CD8-positive, alpha-beta memory T cell (primary cell): ENCODE measurements around the gene ZDHHC24. TPM values are rescaled to one million over a fixed set of nuclear protein-coding genes. Genes with fewer than 3 reads are reported as not detected.
"Not testable (repeated sequence)": the region's sequence is repeated elsewhere in the genome, so short reads cannot be mapped to it uniquely, and the experiment has no call there.

Source experiments
- CTCF ChIA-PET: fragments of 350-600 bp; sonication (Branson Sonifier 250); formaldehyde crosslinking; loops from one replicate; lab custom pipeline; 2021; ENCODE audit warnings: antibody characterized with exemption; lab: Charles Lee
- POLR2A ChIA-PET: fragments of 350-600 bp; sonication (Branson Sonifier 250); formaldehyde crosslinking; loops from one replicate; lab custom pipeline; 2021; ENCODE audit warnings: antibody characterized with exemption; lab: Charles Lee
- DNase-seq, 5 donors: peaks; one replicate each; pipeline versions ENCODE4 v3.0.0 to v3.0.0-alpha.2; 2020 to 2022; ENCODE audit warnings: mixed read lengths in 1 of 5
- H3K27ac ChIP-seq: one replicate; pipeline ENCODE4 v1.7.0; 2013; ENCODE audit warnings: low read depth, mild to moderate bottlenecking, low read length, moderate library complexity
- H3K27me3 ChIP-seq: 2 replicates; pipeline ENCODE4 v1.7.0; 2013; ENCODE audit warnings: low read length, mild to moderate bottlenecking; ENCODE audit not compliant: insufficient read depth, poor library complexity, severe bottlenecking
- H3K36me3 ChIP-seq: 2 replicates; pipeline ENCODE4 v1.7.0; 2013; ENCODE audit warnings: mild to moderate bottlenecking, low read length, moderate library complexity; ENCODE audit not compliant: insufficient read depth
- H3K4me1 ChIP-seq: 2 replicates; pipeline ENCODE4 v1.7.0; 2013; ENCODE audit warnings: mild to moderate bottlenecking, low read length, moderate library complexity; ENCODE audit not compliant: insufficient read depth
- H3K4me3 ChIP-seq: 2 replicates; pipeline ENCODE4 v1.7.0; 2013; ENCODE audit warnings: mild to moderate bottlenecking, low read length
- H3K9me3 ChIP-seq: 2 replicates; pipeline ENCODE4 v1.7.0; 2013; ENCODE audit warnings: mild to moderate bottlenecking, low read length
- H3K27ac Mint-ChIP-seq, 8 donors: one replicate each; pipeline ENCODE4 v1.8.0; 2020 to 2021; ENCODE audit warnings: mixed read lengths in 8 of 8, mild to moderate bottlenecking in 6 of 8, inconsistent platforms in 3 of 8, moderate library complexity in 3 of 8
- H3K27me3 Mint-ChIP-seq, 2 donors: one replicate each; pipeline ENCODE4 v1.8.0; 2020 to 2021; ENCODE audit warnings: mixed read lengths in 2 of 2, mild to moderate bottlenecking in 1 of 2, moderate library complexity in 1 of 2
- H3K36me3 Mint-ChIP-seq, 3 donors: one replicate each; pipeline ENCODE4 v1.8.0; 2020 to 2021; ENCODE audit warnings: mixed read lengths in 3 of 3, inconsistent platforms in 1 of 3, mild to moderate bottlenecking in 1 of 3
- H3K4me1 Mint-ChIP-seq, 3 donors: one replicate each; pipeline ENCODE4 v1.8.0; 2020 to 2021; ENCODE audit warnings: mixed read lengths in 3 of 3, inconsistent platforms in 1 of 3, mild to moderate bottlenecking in 1 of 3
- H3K4me3 Mint-ChIP-seq, 7 donors: one replicate each; pipeline ENCODE4 v1.8.0; 2020 to 2021; ENCODE audit warnings: mixed read lengths in 7 of 7, mild to moderate bottlenecking in 6 of 7, moderate library complexity in 4 of 7, inconsistent platforms in 2 of 7
- H3K9me3 Mint-ChIP-seq, 5 donors: one replicate each; pipeline ENCODE4 v1.8.0; 2020 to 2022; ENCODE audit warnings: mixed read lengths in 5 of 5, mild to moderate bottlenecking in 3 of 5, moderate library complexity in 2 of 5, inconsistent platforms in 1 of 5
- polyA plus RNA-seq: library from polyadenylated mRNA; unstranded; fragments of 300-500 nt; fragmentation: Illumina TruSeq; gene quantifications from one replicate; pipeline ENCODE4 v1.2.3, GENCODE V29; 2021
- total RNA-seq, 2 experiments: library from RNA; stranded (reverse); gene quantifications; one replicate each; pipeline ENCODE4 v1.2.3, GENCODE V29; 2021

The ZDHHC24 gene
- total and polyA plus RNA-seq, 3 experiments from 2014 or later: 16.6 to 21.5 (median 17.1) TPM

DNA sequence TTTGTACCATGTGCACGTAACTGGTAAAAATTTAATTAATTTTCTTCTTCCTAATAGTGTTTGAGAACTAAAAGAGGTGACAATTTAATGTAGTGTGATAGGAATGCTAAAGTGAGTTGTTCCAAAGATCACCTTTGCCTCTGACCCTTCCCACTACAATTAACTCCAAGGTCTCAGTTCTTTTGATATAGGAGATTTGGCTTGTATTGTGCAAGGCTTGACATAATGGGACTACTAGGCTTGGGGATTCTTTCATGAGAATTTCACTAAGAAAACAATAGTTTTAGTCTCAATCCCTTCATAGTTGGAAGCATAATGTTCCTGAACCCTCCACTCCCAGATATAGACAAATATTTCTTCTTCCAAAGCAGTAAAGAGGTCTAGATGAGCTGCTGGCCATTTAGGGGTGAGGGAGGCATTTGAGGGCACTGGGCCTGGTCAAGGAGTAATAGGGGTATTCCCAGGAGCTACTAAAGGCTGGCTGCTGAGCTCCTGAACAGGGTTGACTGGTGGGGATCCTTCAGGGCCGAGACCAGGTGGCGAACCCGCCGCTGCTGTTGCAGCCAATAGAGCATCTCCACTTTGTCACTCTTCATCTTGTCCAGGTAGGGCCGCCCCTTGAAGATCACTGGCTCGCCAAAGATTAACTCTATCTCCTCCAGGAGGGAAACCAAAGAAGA lies 44.3 kb upstream of the ZDHHC24 start:
- Mint-ChIP-seq H3K4me3 (peak overlapping the region in 1 of 7 donors; percentile 65), H3K4me1 (peaks cover 23 to 25% (median 24%) of the 10 kb centered on the region in 3 donors), H3K36me3 (peaks cover 0 to 7% (median 0%) of the 10 kb centered on the region in 3 donors), H3K27ac (peak overlapping the region in 4 of 8 donors; percentile 11 to 78 (median 36)), H3K27me3 (peaks cover 0 to 3% of the 10 kb centered on the region in 2 donors), H3K9me3 (no peaks in the 10 kb centered on the region)
- POLR2A ChIA-PET: interaction anchor here (0.6 to 1.3 kb wide), 4 partner anchors 46 to 681 kb away, joined by 3 to 4 read pairs (median 3); partner anchors contain the start of gene PELI3
- CTCF ChIA-PET: interaction anchor here (1.1 to 3.2 kb wide), 4 partner anchors 11 to 151 kb away, joined by 3 to 21 read pairs (median 4); partner anchors contain the start of genes MRPL11, RBM14 and RBM4B
- no peak overlapping the region for H3K4me3 ChIP-seq
- no peak overlapping the region for H3K27ac ChIP-seq
- no peaks in the 10 kb centered on the region for H3K36me3 ChIP-seq
- no peaks in the 10 kb centered on the region for H3K27me3 ChIP-seq
- H3K9me3 ChIP-seq: no peaks in the 10 kb centered on the region
- no peak for DNase-seq
- peaks cover 22% of the 10 kb centered on the region for H3K4me1 ChIP-seq

DNA sequence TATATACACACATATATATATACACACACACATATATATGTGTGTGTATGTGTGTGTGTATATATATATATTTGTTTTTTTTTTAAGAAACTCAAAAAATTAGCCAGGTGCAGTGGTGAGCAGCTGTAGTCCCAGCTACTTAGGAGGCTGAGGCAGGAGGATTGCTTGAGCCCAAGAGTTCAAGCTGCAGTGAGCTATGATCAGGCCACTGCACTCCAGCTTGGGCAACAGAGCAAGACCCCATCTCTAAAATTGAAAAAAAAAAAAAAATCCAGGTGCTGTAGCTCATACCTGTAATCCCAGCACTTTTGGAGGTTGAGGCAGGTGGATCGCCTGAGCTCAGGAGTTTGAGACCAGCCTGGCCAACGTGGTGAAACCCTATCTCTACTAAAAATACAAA lies 43.5 kb upstream of the ZDHHC24 start:
- H3K9me3 ChIP-seq, H3K27me3 ChIP-seq, H3K4me3 Mint-ChIP-seq, H3K9me3 Mint-ChIP-seq, H3K36me3 Mint-ChIP-seq, DNase-seq, H3K4me3 ChIP-seq, H3K36me3 ChIP-seq, H3K27ac ChIP-seq, H3K27me3 Mint-ChIP-seq: not testable (repeated sequence)
- ChIA-PET POLR2A (interaction anchor here (0.6 kb wide), 2 partner anchors 147 to 682 kb away, joined by 3 read pairs; no protein-coding TSS in a partner anchor), CTCF (interaction anchor here (1.1 kb wide), 1 partner anchor 10 kb away, joined by 3 read pairs; no protein-coding TSS in a partner anchor)
- H3K27ac Mint-ChIP-seq: peak overlapping the region in 1 of 8 donors; percentile 24
- peaks cover 17 to 20% (median 17%) of the 10 kb centered on the region in 3 donors for H3K4me1 Mint-ChIP-seq
- peaks cover 14% of the 10 kb centered on the region for H3K4me1 ChIP-seq

DNA sequence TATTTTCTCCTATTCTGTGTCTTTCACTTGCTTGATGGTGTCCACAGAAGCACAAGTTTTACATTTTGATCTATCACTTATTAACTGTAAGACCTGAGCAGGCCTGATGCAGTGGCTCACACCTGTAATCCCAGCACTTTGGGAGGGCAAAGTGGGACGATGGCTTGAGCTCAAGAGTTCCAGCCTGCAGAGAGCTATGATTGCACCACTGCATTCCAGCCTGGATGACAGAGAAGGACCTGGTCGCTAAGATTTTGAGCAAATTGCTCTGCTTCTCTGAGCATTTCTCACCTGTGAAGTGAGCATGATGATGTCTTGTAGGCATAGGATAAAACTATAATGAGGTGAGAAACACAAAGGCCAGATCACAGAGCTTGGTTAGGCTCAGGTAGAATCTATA lies 40.3 kb upstream of the ZDHHC24 start:
- H3K4me1 Mint-ChIP-seq: no peaks in the 10 kb centered on the region
- H3K27me3 ChIP-seq: no peaks in the 10 kb centered on the region
- peaks cover 2 to 9% (median 4%) of the 10 kb centered on the region in 5 donors for H3K9me3 Mint-ChIP-seq
- peaks cover 0 to 3% of the 10 kb centered on the region in 2 donors for H3K27me3 Mint-ChIP-seq
- H3K9me3 ChIP-seq: no peaks in the 10 kb centered on the region
- H3K36me3 ChIP-seq: no peaks in the 10 kb centered on the region
- H3K27ac ChIP-seq: no peak overlapping the region
- peak overlapping the region in 1 of 8 donors; percentile 52 for H3K27ac Mint-ChIP-seq
- H3K4me1 ChIP-seq: no peaks in the 10 kb centered on the region
- H3K4me3 ChIP-seq: no peak overlapping the region
- CTCF ChIA-PET: interaction anchor here (1.8 kb wide), 1 partner anchor 92 kb away, joined by 10 read pairs; the partner anchor contains the start of gene RBM4B
- H3K36me3 Mint-ChIP-seq: no peaks in the 10 kb centered on the region
- POLR2A ChIA-PET: no interaction called here
- no peak for DNase-seq
- no peak overlapping the region for H3K4me3 Mint-ChIP-seq

DNA sequence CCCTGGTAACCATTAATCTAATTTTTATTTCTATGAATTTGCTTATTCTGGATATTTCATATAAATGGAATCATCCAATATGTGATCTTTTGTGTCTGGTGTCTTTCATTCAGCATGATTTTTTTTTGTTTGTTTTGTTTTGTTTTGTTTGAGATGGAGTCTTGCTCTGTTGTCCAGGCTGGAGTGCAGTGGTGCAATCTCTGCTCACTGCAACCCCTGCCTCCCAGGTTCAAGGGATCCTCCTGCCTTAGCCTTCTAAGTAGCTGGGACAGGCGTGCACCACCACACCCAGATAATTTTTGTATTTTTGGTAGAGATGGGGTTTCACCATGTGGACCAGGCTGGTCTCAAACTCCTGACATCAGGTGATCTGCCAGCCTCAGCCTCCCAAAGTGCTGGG lies 39.6 kb upstream of the ZDHHC24 start:
- H3K4me1 ChIP-seq, H3K36me3 Mint-ChIP-seq, POLR2A ChIA-PET, H3K36me3 ChIP-seq, H3K4me3 ChIP-seq, H3K4me3 Mint-ChIP-seq, DNase-seq, H3K27ac ChIP-seq, H3K9me3 Mint-ChIP-seq, H3K27me3 Mint-ChIP-seq, H3K4me1 Mint-ChIP-seq, H3K27me3 ChIP-seq, H3K9me3 ChIP-seq: not testable (repeated sequence)
- CTCF ChIA-PET: interaction anchor here (1.8 kb wide), 1 partner anchor 93 kb away, joined by 10 read pairs; the partner anchor contains the start of gene RBM4B
- peak overlapping the region in 2 of 8 donors; percentile 3 to 23 for H3K27ac Mint-ChIP-seq

DNA sequence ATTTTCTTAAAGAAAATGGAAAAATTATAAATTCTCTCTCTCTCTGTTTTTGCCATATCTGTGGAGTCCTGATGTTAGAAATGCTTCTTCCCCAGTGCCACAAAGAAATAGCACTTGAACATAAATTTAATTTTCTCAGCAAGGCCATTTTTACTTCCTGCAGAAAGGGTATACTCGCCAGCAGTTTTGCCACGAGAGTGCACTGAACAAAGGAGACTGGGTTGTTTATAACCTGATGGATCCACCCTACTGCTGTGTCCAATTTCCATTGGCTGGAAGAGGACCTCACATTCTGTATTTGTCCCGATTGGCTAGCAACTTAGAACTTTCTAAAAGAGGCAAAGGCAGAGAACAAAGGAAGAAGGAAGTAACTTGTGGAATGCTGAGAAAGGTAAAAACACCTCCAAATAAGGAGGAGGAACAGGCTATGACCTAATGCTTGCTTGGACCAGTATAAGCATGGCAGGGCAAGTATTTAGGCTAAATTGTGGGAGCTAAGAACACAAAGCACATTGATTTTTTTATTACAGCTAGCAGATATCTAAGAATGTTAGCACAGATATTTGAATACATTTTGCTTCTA lies 36.8 kb upstream of the ZDHHC24 start:
- H3K36me3 Mint-ChIP-seq, H3K4me1 ChIP-seq, H3K4me3 ChIP-seq, H3K27me3 Mint-ChIP-seq, DNase-seq, H3K9me3 ChIP-seq, H3K4me3 Mint-ChIP-seq, H3K27ac Mint-ChIP-seq, H3K36me3 ChIP-seq, H3K27me3 ChIP-seq, H3K9me3 Mint-ChIP-seq, H3K27ac ChIP-seq, POLR2A ChIA-PET: not testable (repeated sequence)
- H3K4me1 Mint-ChIP-seq: peaks cover 9 to 11% (median 10%) of the 10 kb centered on the region in 3 donors
- CTCF ChIA-PET: interaction anchor here (6.4 kb wide), 1 partner anchor 97 kb away, joined by 135 read pairs; the partner anchor contains the start of gene RBM4B

DNA sequence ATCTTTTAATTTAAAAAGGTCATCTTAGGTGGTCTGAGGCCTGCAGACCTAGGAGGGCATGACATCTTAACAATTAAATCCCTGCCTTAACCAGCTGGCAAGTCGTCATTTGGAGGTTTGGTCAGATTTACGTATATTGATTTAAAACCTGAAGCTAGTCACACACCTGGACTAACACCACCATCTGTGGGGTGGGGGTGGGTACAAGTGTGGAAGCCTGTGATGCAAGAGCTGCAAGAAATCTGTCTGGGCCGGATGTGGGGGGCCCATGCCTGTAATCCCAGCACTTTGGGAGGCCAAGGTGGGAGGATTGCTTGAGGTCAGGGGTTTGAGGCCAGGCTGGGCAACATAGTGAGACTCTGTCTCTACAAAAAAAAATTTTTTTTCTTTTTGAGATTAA lies 35.4 kb upstream of the ZDHHC24 start:
- DNase-seq: no peak
- Mint-ChIP-seq H3K36me3 (no peaks in the 10 kb centered on the region), H3K27me3 (peaks cover 1 to 6% of the 10 kb centered on the region in 2 donors), H3K27ac (no peak overlapping the region), H3K4me1 (peaks cover 9 to 11% (median 10%) of the 10 kb centered on the region in 3 donors), H3K9me3 (peaks cover 2 to 9% (median 4%) of the 10 kb centered on the region in 5 donors), H3K4me3 (no peak overlapping the region)
- Histone ChIP-seq H3K4me1 (peaks cover 3% of the 10 kb centered on the region), H3K27ac (no peak overlapping the region), H3K4me3 (no peak overlapping the region), H3K27me3 (no peaks in the 10 kb centered on the region), H3K36me3 (no peaks in the 10 kb centered on the region), H3K9me3 (no peaks in the 10 kb centered on the region)
- CTCF ChIA-PET: interaction anchor here (1.1 to 6.4 kb wide), 4 partner anchors 11 to 173 kb away, joined by 3 to 135 read pairs (median 4); partner anchors contain the start of genes CCDC87 and RBM4B
- POLR2A ChIA-PET: interaction anchor here (0.5 to 1.5 kb wide), 2 partner anchors 96 to 115 kb away, joined by 4 to 7 read pairs; partner anchors contain the start of genes PELI3 and RBM4B

DNA sequence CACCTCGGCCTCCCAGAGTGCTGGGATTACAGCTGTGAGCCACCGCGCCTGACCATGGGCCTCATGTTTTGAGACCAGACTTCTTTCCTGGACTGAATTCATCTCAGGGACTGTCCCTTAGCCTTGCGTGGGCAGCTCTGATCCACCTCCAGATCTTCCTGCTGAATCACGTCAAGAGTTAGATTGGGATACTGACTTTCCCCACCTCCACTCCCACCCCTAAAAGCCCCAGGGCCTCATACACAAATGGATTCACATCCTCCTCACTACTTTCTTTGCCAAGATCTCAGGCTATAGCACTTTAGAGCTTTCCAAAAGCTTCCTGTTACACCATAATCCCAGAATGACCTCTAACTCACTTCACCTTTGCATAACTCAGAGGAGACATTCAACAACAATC lies 35.0 kb upstream of the ZDHHC24 start:
- H3K27me3 ChIP-seq: no peaks in the 10 kb centered on the region
- no peak for DNase-seq
- Mint-ChIP-seq H3K9me3 (peaks cover 2 to 9% (median 4%) of the 10 kb centered on the region in 5 donors), H3K36me3 (no peaks in the 10 kb centered on the region), H3K4me1 (peaks cover 9 to 11% (median 10%) of the 10 kb centered on the region in 3 donors), H3K27ac (no peak overlapping the region), H3K27me3 (peaks cover 1 to 9% of the 10 kb centered on the region in 2 donors), H3K4me3 (no peak overlapping the region)
- H3K36me3 ChIP-seq: no peaks in the 10 kb centered on the region
- H3K9me3 ChIP-seq: no peaks in the 10 kb centered on the region
- H3K4me1 ChIP-seq: peaks cover 3% of the 10 kb centered on the region
- no peak overlapping the region for H3K27ac ChIP-seq
- no peak overlapping the region for H3K4me3 ChIP-seq
- ChIA-PET POLR2A (interaction anchor here (1.5 kb wide), 1 partner anchor 97 kb away, joined by 7 read pairs; the partner anchor contains the start of gene RBM4B), CTCF (interaction anchor here (1.1 to 6.4 kb wide), 4 partner anchors 11 to 173 kb away, joined by 3 to 135 read pairs (median 4); partner anchors contain the start of genes CCDC87 and RBM4B)
